Motor neuron (in vitro differentiated cells): Measurements from ENCODE around the gene TNC. TPM values are rescaled to one million over a fixed set of nuclear protein-coding genes. Genes with fewer than 3 reads are reported as not detected.

Experiments
- ATAC-seq, 8 experiments: fragments of 200-7000 bp; cut with Tn5 transposase; replicated peaks in 6 of 8; 2 replicates each; pipeline ENCODE4 v1.8.0; 2021; ENCODE audit warnings: mild to moderate bottlenecking in 8 of 8, moderate library complexity in 8 of 8
- H3K27ac ChIP-seq, 2 donors: fragments of 250-450 bp; sonication (Bioruptor Pico); 2 replicates each; pipeline ENCODE4 v1.9.0; 2021; ENCODE audit warnings: antibody characterized with exemption in 2 of 2, mild to moderate bottlenecking in 2 of 2, moderate library complexity in 1 of 2
- H3K4me1 ChIP-seq, 2 donors: fragments of 250-450 bp; sonication (Bioruptor Pico); replicated peaks in 1 of 2; 2 replicates each; pipeline ENCODE4 v1.6.1; 2021; ENCODE audit warnings: antibody characterized with exemption in 2 of 2, mild to moderate bottlenecking in 2 of 2, moderate library complexity in 1 of 2
- H3K4me3 ChIP-seq, 5 donors: fragments of 250-450 bp; sonication (Bioruptor Pico); 2 replicates each; pipeline ENCODE4 v1.9.0; 2021; ENCODE audit warnings: antibody characterized with exemption in 5 of 5, mild to moderate bottlenecking in 5 of 5, moderate library complexity in 4 of 5
- WGBS, 10 experiments: fragments of 450-650 bp; shearing (Covaris generic); methylation state at CpG; one replicate each; pipeline ENCODE4 v1.0.0; 2022; 5-methylcytosine and 5-hydroxymethylcytosine counted together
- in situ Hi-C, 9 experiments: fragments of 400-800 bp; cut with MboI; loops; one replicate each; pipeline ENCODE4 v1.15.0; 2021; ENCODE audit warnings: low sequenced_read_pairs in 9 of 9, low pct_unique_long_range_greater_than_20kb in 2 of 9; ENCODE audit not compliant: unreplicated experiment in 9 of 9
- total RNA-seq, 8 experiments: library from RNA; unstranded; fragments of 300-600 nt; gene quantifications; 2 replicates each; pipeline versions ENCODE4 v1.2.3 to v1.2.4, GENCODE V29; 2022

TNC gene
- 10 to 100 TPM in 1 of 8 experiments, 1 to 10 TPM in 6, under 1 TPM in 1; 0.10 to 95.8 (median 2.6) TPM for total RNA-seq

DNA sequence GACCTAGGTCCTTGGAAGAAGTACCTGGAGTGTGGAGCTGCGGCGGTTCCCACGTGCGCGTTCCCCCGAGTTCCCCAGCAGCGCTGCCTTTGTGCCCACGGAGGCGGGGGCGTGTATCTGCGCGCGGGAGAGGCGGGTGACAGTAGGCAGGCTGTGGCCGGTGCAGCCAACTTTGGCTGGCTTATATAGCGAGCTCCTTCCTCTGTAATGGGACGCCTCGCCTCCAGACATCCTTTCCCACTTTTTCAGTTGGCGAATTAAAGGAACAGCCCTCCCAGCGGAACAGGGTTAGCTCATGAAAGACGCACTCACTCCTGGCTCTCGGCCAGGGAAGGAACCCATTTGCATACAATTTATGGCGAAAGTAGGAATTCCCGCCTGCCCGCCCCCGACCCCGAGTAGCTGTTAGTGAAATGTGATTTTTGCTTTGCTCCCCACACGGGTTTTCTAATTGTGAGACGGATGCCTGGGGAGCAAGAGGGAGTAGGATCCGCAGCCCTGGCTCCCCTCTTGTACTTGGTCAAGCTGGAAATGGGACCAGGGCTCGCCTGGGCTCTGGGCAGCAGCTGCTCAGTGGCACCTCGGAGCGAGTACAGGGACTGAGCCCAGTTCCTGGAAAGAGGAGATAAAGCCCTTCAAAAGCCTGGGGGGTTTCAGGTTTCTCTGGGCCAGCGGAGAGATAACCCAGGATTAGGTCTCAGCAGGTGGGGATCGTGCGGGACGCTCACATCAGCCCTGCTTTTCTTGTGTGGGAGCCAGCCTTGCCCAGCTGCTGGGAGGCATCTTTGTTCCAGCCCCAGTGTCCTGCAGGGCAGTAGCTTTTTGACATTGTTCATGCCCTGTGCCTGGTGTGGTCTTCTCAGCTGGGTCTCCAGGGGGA lies at the start of gene TNC:
Gene TNC (minus strand): TSS at position 159 of the 880 bp plus-strand sequence. CDS start 27,139 bp downstream, outside the sequence.
- in situ Hi-C loops, result no loop called here
- ATAC-seq, result peak; percentile 65 to 86 (median 80)
- Histone ChIP-seq H3K4me3 (peak within 1 kb of the TSS; percentile 22 to 44 (median 28)), H3K4me1 (peaks cover 7 to 12% of the 10 kb centered on the region in 2 donors), H3K27ac (no peak within 1 kb of the TSS)
- WGBS, 10 experiments, result 0 to 5% (median 0%) methylated on average over 1 to 21 of the region's 37 CpGs; no CpG with 5 or more reads in 1 of the 10 experiments

DNA sequence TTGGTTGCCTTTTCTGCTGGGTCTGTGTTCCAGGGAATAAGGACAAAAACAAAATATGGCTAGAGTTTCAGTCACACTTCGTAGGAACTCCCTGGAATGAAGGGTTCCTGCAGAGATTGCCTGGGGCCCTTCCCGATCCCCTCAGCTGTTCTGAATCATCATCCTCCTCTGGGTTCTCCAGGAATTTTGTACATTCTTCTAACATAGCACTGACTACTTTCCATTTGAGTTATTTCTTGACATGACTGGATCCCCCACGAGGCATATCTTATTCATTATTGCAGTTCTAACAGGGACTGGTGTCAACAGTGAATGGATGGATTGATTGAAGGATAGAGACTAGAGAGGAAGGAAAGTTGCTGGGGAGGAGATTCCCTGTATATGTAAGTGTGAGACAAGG lies 49.2 kb upstream of the TNC start:
- in situ Hi-C loops, result no loop called here
- H3K4me3 ChIP-seq, result no peak overlapping the region
- no peak overlapping the region for H3K27ac ChIP-seq
- no peaks in the 10 kb centered on the region for H3K4me1 ChIP-seq
- 0 to 78% (median 65%) methylated on average over 1 to 3 of the region's 3 CpGs; no CpG with 5 or more reads in 4 of the 10 experiments for WGBS, 10 experiments
- ATAC-seq, result peak in 3 of 8 experiments; percentile 46 to 57 (median 56)

DNA sequence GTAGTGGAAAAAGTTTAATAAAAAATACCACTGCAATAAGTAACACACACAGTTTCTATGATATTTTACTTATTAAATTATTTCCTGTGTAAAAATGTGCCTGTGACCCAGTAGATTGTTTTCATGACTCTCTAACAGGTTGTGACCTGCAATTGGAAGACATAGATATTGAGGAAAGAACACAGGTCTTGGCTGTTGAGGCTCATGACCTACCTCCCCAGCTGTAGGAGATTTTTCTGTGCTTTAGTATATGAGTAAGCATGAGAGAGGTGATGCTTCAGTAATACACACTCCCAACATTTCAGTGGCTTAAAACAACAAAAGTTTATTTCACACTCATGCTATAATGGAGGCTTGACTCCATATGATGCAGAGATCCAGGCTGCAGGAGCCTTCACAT lies 47.3 kb upstream of the TNC start:
- ATAC-seq, result no peak
- in situ Hi-C loops, result no loop called here

DNA sequence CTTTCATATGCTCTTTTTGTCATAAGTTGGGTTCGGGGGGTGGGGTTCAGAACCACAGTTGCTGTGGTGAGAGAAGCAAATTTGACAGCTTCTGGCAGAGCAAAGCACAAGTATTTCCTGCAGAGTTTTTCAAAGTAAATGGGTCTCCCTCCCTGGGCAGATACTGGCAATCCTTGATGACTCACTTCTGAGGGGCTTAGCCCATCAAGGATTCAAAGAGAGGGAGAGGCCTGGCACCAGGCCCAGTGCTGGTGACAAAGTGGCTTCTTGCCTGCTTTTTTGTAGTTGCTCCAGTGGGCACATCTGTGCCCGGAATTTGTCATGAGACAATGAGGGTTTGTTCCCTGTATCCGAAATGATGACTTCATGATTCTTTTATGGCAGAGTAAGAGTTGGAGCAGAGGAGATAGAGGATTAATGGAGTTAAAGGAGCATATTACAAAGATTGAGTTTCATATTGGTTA lies 46.6 kb upstream of the TNC start:
- peak; percentile 14 to 96 (median 82) for ATAC-seq
- in situ Hi-C loops, result no loop called here
- Histone ChIP-seq H3K27ac (no peak overlapping the region), H3K4me3 (no peak overlapping the region), H3K4me1 (no peaks in the 10 kb centered on the region)
- WGBS, 10 experiments, result 0 to 75% (median 20%) methylated on average over 1 to 3 of the region's 3 CpGs; no CpG with 5 or more reads in 3 of the 10 experiments

More for the DNA sequence above, 47.3 kb upstream of the TNC start:
- H3K4me3 ChIP-seq, result no peak overlapping the region
- H3K4me1 ChIP-seq, result no peaks in the 10 kb centered on the region
- no peak overlapping the region for H3K27ac ChIP-seq

DNA sequence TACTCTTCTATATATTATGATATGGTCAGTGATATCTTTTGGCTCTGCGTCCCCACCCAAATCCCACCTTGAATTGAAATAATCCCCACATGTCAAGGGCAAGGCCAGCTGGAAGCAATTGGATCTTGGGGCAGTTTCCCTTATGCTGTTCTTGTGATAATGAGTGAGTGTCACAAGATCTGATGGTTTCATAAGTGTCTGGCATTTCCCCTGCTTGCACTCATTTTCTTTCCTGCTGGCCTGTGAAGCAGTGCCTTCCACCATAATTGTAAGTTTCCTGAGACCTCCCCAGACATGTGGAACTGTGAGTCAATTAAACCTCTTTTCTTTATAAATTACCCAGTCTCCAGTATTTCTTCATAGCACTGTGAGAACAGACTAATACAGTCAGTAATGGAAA lies 45.0 kb upstream of the TNC start:
- H3K4me1 ChIP-seq, result no peaks in the 10 kb centered on the region
- in situ Hi-C loops, result no loop called here
- no peak for ATAC-seq
- no peak overlapping the region for H3K4me3 ChIP-seq
- WGBS, 10 experiments, result 100% methylated on average over 1 of the region's 1 CpG; no CpG with 5 or more reads in 8 of the 10 experiments
- no peak overlapping the region for H3K27ac ChIP-seq

DNA sequence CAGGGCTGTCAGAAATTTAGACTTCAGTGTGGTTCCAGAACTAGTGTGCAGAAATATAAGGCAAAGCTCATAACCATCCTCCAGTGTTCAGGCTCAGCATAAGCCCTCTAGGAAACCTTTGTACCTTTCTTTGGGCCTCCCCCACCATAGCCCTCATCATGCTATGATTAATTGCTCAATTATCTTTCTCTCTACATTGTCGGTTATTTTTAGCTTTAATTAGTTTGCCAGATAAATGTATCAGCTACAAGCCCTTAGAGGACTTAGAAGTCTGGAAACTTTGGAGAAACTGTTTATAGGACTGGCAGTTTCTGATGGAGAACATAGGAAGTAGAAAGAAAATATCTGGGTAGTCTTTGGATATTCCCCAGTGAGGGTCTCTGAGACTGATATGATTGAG lies 43.5 kb upstream of the TNC start:
- no peaks in the 10 kb centered on the region for H3K4me1 ChIP-seq
- 17 to 100% (median 90%) methylated on average over 1 of the region's 1 CpG; no CpG with 5 or more reads in 2 of the 10 experiments for WGBS, 10 experiments

DNA sequence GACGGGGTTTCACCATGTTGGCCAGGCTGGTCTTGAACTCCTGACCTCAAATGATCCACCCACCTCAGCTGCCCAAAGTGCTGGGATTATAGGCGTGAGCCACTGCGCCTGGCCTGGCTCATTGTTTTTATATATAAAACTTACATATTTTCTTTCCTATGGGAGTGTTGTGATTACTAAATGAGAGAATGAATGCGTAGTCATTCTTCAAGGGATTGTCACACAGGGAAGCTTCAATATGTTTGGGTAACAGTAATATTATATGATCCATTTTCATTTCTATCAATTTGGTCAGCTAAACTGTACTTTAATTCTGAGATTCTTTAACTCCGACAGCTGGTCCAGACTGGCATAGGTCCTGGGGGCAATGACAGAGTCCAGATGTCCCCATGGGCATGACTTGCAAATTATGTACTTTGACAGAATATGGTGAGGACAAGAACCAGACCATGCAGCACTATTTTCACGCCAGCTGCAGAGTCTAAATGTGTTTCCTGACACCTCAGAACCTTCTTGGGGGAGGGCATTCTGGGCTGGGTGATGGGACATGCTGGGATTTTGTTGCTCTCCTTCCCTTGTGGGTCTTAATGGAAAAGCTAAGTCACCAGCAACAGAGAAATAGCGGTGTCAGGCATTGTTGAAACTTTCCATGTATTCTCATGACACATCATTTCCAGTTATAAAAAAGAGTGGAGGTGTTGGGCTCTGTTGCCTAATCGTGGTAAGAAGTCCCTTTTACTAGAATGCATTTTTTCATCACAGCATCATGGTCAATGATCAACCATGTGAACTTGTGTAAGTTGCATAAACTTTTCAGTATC lies 40.9 kb upstream of the TNC start:
- Histone ChIP-seq H3K4me3 (no peak overlapping the region), H3K4me1 (no peaks in the 10 kb centered on the region), H3K27ac (no peak overlapping the region)
- 17 to 100% (median 54%) methylated on average over 3 to 7 of the region's 8 CpGs; no CpG with 5 or more reads in 3 of the 10 experiments for WGBS, 10 experiments
- ATAC-seq, result peak in 3 of 8 experiments; percentile 20 to 40 (median 30)
- in situ Hi-C loops, result no loop called here

More for the DNA sequence above, 43.5 kb upstream of the TNC start:
- in situ Hi-C loops, result no loop called here
- no peak overlapping the region for H3K4me3 ChIP-seq
- ATAC-seq, result no peak
- no peak overlapping the region for H3K27ac ChIP-seq

DNA sequence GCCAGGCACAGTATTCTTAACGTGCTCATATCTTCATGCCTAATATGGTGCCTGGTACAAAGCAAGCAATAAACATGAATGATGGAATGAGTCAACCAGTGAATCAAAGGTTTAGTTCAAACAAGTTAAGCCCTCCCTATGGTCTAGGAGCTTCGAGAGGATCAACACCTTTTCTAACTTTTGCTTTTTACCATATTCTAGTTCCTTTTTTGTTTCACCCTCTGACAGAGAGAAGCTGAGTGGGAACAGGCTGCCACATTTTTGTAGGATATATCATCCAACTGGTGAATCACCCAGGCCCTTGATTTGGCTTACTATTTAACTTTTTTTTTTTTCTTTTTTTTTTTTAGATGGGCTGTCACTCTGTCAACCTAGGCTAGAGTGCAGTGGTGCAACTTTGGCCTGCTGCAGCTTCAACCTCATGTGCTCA lies 39.3 kb upstream of the TNC start:
- Histone ChIP-seq H3K27ac (no peak overlapping the region), H3K4me1 (no peaks in the 10 kb centered on the region), H3K4me3 (no peak overlapping the region)
- peak in 3 of 8 experiments; percentile 22 to 55 (median 53) for ATAC-seq
- in situ Hi-C loops, result no loop called here
- 10 to 100% (median 60%) methylated on average over 1 to 2 of the region's 2 CpGs; no CpG with 5 or more reads in 1 of the 10 experiments for WGBS, 10 experiments

DNA sequence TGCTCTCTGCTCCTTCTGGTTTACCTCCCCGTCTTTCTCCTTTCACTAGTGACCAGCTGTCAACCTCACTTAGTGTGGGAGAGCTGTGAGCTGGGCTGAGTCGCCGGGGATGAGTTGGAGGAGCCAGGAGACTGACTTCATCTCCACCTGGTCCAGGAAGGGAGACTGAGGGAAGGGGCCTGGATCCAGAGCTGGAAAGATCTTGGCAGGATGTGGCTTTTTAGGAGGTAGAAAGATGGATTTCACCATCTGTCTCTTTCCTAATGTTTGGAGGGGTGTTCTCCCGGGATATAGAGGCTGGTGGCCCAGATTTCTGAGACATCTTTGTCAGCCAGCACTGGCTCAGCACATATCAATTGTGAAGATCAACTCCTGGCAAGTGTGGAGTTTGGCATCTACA lies 37.1 kb upstream of the TNC start:
- WGBS, 10 experiments, result 14 to 100% (median 79%) methylated on average over 1 to 2 of the region's 4 CpGs; no CpG with 5 or more reads in 5 of the 10 experiments
- Histone ChIP-seq H3K4me1 (no peaks in the 10 kb centered on the region), H3K4me3 (no peak overlapping the region), H3K27ac (no peak overlapping the region)
- in situ Hi-C loops, result no loop called here
- ATAC-seq, result no peak

DNA sequence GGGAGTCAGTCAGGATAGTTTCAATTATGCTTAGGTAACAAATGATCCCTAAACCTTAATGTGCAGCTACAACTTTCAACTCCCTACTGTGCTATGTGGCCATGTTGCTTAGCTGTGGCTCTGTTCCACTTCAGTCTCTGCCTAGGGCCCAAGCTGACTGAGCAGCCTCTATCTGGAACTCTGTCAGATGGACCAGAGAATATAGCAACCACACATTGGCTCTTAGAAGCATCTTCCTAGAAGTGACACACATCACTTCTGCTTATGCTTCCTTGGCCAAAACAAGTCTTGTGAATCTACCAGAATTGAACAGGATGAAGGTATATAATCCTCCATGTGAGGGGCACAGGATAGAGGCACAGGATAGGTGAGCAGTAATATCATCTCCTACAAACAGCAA lies 36.7 kb upstream of the TNC start:
- in situ Hi-C loops, result no loop called here
- no peak for ATAC-seq
- H3K4me1 ChIP-seq, result no peaks in the 10 kb centered on the region
- no peak overlapping the region for H3K4me3 ChIP-seq
- no peak overlapping the region for H3K27ac ChIP-seq

DNA sequence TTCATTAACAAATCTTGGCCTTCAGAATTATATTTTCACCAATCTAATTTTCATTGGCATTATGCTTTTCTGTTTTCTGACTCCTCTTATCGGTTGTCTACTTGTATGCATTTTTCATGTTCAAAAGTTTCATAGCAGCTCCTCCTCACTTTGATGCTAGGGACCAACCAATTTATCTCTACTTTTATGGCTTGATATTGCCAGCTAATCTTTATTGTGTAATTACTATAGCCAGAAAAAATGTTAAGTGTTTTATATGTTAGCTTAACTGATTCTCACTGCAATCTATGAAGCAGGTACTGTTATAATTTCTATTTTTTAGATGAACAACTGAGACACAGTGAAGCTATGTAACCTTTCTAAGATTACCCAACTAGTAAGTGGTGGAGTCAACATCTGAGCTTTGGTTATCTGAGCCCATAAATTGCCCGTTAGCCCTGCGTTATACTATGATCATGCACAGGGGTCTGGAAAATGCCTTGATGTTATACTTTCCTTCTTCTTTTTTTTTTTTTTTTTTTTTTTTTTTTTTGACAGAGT lies 34.4 kb upstream of the TNC start:
- 87 to 100% (median 95%) methylated on average over 2 to 3 of the region's 3 CpGs for WGBS, 10 experiments
- Histone ChIP-seq H3K4me1 (peaks cover 7 to 15% of the 10 kb centered on the region in 2 donors), H3K4me3 (no peak overlapping the region), H3K27ac (no peak overlapping the region)
- no peak for ATAC-seq
- in situ Hi-C loops, result no loop called here

DNA sequence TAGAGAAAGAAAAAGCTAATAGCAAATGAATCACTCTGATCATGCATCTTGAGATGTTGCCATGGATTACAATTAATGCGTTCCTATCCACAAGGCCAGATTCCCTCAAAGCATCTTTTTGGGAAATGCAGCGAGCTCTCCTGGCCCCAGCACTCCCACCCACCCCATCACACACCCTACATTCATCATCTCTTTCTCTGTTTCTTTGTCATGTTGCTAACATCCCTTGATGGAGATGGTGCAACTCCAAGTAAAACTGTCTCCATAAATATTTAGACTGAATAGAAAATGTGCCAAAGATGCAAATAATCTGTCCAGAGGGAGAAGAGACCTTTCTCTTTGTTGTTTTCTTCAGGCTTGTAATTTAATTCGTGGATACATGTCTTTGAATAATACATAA lies 30.8 kb upstream of the TNC start:
- Histone ChIP-seq H3K27ac (no peak overlapping the region), H3K4me3 (no peak overlapping the region), H3K4me1 (peaks cover 10 to 15% of the 10 kb centered on the region in 2 donors)
- in situ Hi-C loops, result no loop called here
- peak in 5 of 8 experiments; percentile 18 to 71 (median 59) for ATAC-seq
- WGBS, 10 experiments, result 0 to 100% (median 35%) methylated on average over 1 to 2 of the region's 3 CpGs; no CpG with 5 or more reads in 1 of the 10 experiments
